ENCODE data around the gene PPP3CA. TPM values are rescaled to one million over a fixed set of nuclear protein-coding genes. Genes with fewer than 3 reads are reported as not detected.

Gene PPP3CA
- polyA plus RNA-seq, 1 donor (not counting 4 experiments of a cell fraction or from before 2014, with no cell fraction given) = 43.3 TPM

- H3K36me3 ChIP-seq (ENCODE audit: control insufficient read depth in 2 of 2, extremely low read depth in 1 of 2, insufficient read depth in 2 of 2, low read length in 2 of 2) = no peaks in the 10 kb centered on the region
- H3K79me2 ChIP-seq (ENCODE audit: control insufficient read depth, insufficient read depth, low read length) = peaks cover 75% of the 10 kb centered on the region
- no peak overlapping the region for H3K9ac ChIP-seq (ENCODE audit: control insufficient read depth, extremely low read depth, insufficient read depth, low read length)
- dilution Hi-C loops (cut with MboI; ENCODE audit: extremely low pct_ligation_motif_present, low sequenced_read_pairs) = no loop called here
- FAIRE-seq = no peak
- H3K27me3 ChIP-seq (ENCODE audit: control insufficient read depth, extremely low read depth, insufficient read depth, low read length) = no peaks in the 10 kb centered on the region
- no peaks in the 10 kb centered on the region for H3K9me1 ChIP-seq (ENCODE audit: control insufficient read depth, extremely low read depth, insufficient read depth, low read length)
- no peak overlapping the region for H3K27ac ChIP-seq (ENCODE audit: control insufficient read depth, insufficient read depth, low read length)
- DNase-seq (ENCODE audit: low read depth, low spot score) = no peak
- no peaks in the 10 kb centered on the region for H3K9me3 ChIP-seq (ENCODE audit: control insufficient read depth, low read depth, low read length)
- H4K20me1 ChIP-seq (ENCODE audit: control insufficient read depth, extremely low read depth, insufficient read depth, low read length) = peaks cover 2% of the 10 kb centered on the region
- peaks cover 25% of the 10 kb centered on the region for H3K4me1 ChIP-seq (ENCODE audit: control insufficient read depth, extremely low read depth, insufficient read depth, low read length)
- no peak overlapping the region for H3K4me3 ChIP-seq (ENCODE audit: control insufficient read depth in 2 of 3, extremely low read depth in 1 of 3, insufficient read depth in 2 of 3, low read depth in 1 of 3, low read length in 3 of 3)
- H3K4me2 ChIP-seq (ENCODE audit: control insufficient read depth, extremely low read depth, insufficient read depth, low read depth, low read length) = no peak overlapping the region
- H2AFZ ChIP-seq (ENCODE audit: control insufficient read depth, low read length) = no peak overlapping the region
- TF ChIP-seq EZH2 (IDR thresholded peaks at IDR 0.05; ENCODE audit: low read length) (no peak), CTCF (optimal IDR thresholded peaks at IDR 0.05 in 1 of 3, IDR thresholded peaks at IDR 0.05 in 1 of 3, conservative IDR thresholded peaks at IDR 0.05 in 1 of 3; ENCODE audit: extremely low read depth in 1 of 3, insufficient read depth in 2 of 3, low read length in 3 of 3) (no peak)
Measured at GRCh38 chr4:101309925-101310324, 37.4 kb downstream of the PPP3CA start.

GRCh38 chr4:101307899-101308298, 39.4 kb downstream of the PPP3CA start:
- H3K36me3 ChIP-seq (ENCODE audit: control insufficient read depth in 2 of 2, extremely low read depth in 1 of 2, insufficient read depth in 2 of 2, low read length in 2 of 2) = no peaks in the 10 kb centered on the region
- H3K9me1 ChIP-seq (ENCODE audit: control insufficient read depth, extremely low read depth, insufficient read depth, low read length) = no peaks in the 10 kb centered on the region
- FAIRE-seq = no peak
- peaks cover 2% of the 10 kb centered on the region for H4K20me1 ChIP-seq (ENCODE audit: control insufficient read depth, extremely low read depth, insufficient read depth, low read length)
- H3K9ac ChIP-seq (ENCODE audit: control insufficient read depth, extremely low read depth, insufficient read depth, low read length) = no peak overlapping the region
- no peaks in the 10 kb centered on the region for H3K27me3 ChIP-seq (ENCODE audit: control insufficient read depth, extremely low read depth, insufficient read depth, low read length)
- TF ChIP-seq CTCF (optimal IDR thresholded peaks at IDR 0.05 in 1 of 3, IDR thresholded peaks at IDR 0.05 in 1 of 3, conservative IDR thresholded peaks at IDR 0.05 in 1 of 3; ENCODE audit: extremely low read depth in 1 of 3, insufficient read depth in 2 of 3, low read length in 3 of 3) (no peak), EZH2 (IDR thresholded peaks at IDR 0.05; ENCODE audit: low read length) (no peak)
- peaks cover 80% of the 10 kb centered on the region for H3K79me2 ChIP-seq (ENCODE audit: control insufficient read depth, insufficient read depth, low read length)
- H3K4me2 ChIP-seq (ENCODE audit: control insufficient read depth, extremely low read depth, insufficient read depth, low read depth, low read length) = peak overlapping the region; percentile 12
- dilution Hi-C loops (cut with MboI; ENCODE audit: extremely low pct_ligation_motif_present, low sequenced_read_pairs) = no loop called here
- peaks cover 25% of the 10 kb centered on the region for H3K4me1 ChIP-seq (ENCODE audit: control insufficient read depth, extremely low read depth, insufficient read depth, low read length)
- H3K9me3 ChIP-seq (ENCODE audit: control insufficient read depth, low read depth, low read length) = no peaks in the 10 kb centered on the region
- H3K4me3 ChIP-seq (ENCODE audit: control insufficient read depth in 2 of 3, extremely low read depth in 1 of 3, insufficient read depth in 2 of 3, low read depth in 1 of 3, low read length in 3 of 3) = no peak overlapping the region
- peak overlapping the region; percentile 63 for H3K27ac ChIP-seq (ENCODE audit: control insufficient read depth, insufficient read depth, low read length)
- H2AFZ ChIP-seq (ENCODE audit: control insufficient read depth, low read length) = no peak overlapping the region
- no peak for DNase-seq (ENCODE audit: low read depth, low spot score)
